NCI-H2196 (cell line): ENCODE results near the gene G6PC1.
"Not testable (repeated sequence)": the region's sequence is repeated elsewhere in the genome, so short reads cannot be mapped to it uniquely, and the experiment has no call there.

Source experiments
- DNase-seq: peaks from one replicate; lab custom pipeline; 2025; ENCODE audit not compliant: unreplicated experiment; lab: John Stamatoyannopoulos, UW

Gene G6PC1

DNA sequence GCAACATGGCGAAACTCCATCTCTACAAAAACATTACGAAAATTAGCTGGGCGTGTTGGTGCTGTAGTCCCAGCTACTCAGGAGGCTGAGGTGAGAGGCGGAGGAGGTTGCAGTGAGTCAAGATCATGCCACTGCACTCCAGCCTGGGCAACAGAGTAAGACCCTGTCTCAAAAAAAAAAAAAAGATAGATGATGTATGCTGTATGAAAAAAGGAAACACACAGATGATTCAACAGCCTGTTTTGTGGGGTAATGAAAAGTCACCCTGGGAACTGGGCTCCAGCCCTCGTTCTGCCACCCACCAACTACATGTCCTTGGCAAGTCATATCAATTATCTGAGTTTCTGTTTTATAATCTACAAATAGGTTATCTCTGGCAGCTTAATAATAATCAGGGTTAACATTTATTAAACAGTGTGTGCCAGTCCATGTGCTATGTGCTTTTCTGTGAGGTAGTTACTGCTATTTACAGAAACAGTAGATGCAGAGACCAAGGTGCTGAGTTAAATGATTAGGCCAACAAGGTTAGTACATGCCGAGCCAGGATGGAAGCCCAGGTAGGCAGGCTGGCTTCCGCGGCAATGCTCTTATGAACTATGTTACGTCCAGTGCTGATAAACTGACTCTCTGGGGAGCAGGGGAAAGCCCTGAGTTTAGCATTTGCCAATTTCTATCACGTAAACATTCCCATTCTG lies 1.1 kb downstream of the G6PC1 start:
- no peak for DNase-seq

DNA sequence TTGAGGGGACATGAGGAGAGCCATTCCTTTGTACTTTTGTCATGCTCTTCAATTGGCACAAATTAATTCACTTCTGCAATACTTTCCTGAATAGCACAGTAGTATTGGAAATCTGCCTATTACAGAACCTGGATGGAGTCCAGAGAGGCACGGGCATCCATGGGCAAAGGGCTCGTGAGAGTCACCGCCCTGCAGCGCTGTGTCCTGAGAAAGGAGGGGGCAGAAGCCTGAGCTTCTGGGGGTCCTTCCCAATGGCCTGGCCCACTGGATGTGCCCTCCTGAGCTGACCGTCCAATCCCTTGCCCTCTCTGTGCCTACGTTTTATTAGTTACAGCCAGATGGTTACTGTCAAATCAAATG lies 3.5 kb downstream of the G6PC1 start:
- no peak for DNase-seq

DNA sequence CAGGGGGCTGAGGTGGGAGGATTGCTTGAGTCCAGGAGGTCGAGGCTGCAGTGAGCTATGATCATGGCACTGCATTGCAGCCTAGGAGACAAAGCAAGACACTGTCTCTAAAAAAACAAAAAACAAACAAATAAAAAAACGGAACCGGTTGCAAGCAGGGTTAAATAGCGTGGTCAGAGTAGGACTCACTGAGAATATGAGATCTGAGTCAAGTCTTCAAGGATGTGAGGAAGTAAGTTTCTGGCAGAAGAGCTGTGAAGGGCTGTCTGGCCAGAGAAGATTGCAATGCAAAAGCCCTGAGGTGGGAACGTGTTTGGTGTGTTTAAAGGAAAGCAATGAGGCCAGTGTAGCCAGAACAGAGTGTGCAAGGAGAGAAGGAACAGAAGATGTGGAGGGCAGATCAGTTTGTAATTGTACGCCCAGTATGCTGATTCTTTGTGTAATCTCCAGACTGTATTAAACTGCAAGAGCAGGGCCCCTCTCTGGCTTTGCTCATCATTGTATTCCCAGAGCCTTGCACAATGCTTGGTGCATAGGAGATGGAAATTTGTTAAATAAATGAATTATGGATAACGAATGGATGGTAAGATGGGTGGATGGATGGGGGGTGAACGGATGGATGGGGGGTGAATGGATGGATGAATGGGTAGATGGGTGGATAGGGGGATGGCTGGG lies 6.3 kb downstream of the G6PC1 start:
- DNase-seq = no peak

DNA sequence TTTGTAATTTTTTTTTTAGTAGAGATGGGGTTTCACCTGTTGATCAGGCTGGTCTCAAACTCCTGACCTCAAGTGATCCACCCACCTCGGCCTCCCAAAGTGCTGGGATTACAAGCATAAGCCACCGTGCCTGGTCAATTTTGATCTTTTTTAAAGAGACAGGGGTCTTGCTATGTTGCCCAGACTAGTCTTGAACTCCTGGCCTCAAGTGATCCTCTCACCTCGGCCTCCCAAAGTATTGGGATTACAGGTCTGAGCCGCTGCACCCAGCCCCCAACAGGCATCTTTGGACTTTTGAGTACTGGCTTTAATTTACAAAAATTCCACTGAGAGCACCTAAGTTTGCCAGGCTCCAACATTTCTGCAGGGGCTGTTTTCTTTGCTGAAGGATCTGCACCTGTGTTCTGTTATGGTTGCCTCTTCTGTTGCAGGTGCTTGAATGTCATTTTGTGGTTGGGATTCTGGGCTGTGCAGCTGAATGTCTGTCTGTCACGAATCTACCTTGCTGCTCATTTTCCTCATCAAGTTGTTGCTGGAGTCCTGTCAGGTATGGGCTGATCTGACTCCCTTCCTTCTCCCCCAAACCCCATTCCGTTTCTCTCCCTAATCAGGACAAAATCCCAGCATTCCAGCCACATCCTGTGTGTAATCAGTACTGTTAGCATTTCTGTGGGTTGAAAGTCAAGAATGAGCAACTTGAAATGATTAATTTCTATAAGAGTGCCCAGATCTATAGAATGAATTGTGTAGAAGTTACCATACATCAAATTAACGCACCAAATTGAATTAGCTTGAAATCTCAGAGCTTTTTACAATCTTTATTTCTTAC lies 8.5 kb downstream of the G6PC1 start:
- DNase-seq = no peak

DNA sequence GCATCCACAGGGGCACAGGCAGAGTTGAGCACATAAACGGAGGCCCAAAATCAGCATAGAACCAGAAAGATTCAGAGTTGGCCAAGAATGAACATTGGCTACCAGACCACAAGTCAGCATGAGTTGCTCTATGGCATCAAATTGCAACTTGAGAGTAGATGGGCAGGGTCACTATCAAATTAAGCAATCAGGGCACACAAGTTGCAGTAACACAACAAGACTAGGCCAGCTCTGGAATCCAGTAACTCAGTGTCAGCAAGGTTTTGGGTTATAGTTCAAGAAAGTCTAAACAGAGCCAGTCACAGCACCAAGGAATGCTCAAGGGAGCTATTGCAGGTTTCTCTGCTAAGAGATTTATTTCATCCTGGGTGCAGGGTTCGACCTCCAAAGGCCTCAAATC lies 12.9 kb downstream of the G6PC1 start:
- no peak for DNase-seq

DNA sequence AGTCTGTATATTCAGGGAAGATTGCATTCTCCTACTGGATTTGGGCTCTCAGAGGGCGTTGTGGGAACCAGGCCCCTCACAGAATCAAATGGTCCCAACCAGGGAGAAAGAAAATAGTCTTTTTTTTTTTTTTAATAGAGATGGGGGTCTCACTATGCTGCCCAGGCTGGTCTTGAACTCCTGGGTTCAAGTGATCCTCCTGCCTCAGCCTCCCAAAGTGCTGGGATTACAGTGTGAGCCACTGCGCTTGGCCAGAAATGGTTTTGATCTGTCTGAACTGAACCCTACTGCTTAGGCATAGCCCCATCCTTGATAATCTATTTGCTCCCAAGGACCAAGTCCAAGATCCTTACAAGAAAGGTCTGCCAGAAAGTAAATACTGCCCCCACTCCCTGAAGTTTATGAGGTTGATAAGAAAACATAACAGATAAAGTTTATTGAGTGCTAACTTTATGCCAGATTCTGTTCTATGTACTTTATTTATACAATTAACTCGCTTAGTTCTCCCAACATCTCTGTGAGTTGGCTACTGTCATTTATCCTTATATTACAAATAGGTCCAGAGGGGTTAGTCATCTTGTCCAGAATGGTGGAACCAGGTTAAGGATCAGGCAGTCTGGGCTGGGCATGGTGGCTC lies 13.5 kb downstream of the G6PC1 start:
- DNase-seq = no peak

DNA sequence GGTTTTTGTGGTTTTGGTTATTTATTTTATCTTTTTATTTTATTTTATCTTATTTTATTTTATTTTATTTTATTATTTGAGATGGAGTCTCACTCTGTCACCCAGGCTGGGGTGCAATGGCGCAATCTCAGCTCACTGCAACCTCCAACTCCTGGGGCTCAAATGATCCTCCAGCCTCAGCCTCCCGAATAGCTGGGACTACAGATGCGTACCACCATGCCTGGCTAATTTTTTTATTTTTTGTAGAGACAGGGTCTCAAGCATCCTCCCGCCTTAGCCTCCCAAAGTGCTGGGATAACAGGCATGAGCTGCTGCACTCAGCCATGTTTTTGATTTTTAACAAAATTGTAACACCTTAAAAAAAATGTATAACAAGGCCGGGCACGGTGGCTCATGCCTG lies 14.7 kb downstream of the G6PC1 start:
- DNase-seq = not testable (repeated sequence)

DNA sequence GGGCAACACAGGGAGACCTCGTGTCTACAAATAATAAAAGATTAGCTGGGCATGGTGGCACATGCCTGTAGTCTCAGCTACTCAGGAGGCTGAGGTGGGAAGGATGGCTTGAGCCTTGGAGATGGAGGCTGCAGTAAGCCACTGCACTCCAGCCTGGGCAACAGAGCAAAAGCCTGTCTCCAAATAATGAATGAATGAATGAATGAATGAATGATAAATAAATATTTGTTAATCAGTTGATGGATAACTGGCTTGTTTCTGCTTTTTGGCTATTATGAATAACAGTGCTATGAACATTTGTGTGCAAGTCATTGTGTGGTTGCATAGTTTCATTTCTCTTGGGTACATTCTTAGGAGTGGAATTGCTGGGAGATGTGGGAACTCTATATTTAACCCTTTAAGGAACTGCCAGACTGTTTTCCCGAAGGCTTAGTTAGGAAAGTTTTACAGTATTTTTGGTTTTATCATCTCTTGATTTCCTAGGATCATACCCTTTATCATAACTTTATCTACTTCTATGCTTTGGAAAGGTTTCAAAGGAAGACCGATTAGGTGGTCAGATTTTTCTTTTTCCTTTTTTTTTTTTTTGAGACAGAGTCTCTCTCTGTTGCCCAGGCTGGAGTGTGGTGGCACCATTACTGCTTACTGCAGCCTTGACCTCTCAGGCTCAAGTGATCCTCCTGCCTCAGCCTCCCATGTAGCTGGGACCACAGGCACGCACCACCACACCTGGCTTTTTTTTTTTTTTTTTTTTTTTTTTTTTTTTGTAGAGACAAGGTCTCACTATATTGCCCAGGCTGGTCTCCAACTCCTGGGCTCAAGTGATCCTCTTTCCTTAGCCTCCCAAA lies 16.0 kb downstream of the G6PC1 start:
- DNase-seq = not testable (repeated sequence)

DNA sequence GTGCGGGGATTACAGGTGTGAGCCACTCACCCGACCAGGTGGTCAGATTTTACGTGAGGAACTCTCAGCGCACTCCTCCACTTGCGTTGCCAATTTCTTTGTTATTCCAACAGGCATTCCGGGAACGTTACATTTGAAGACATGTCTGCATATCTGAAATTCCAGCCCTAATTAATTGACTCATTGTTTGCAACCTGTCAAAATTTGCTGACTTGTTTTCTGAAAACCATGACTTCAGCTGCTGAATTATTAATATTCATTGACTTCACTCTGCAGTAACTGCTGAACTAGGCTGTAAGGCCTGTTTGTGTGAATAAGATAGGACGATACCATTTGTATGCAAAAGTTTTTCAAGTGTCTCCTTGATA lies 16.6 kb downstream of the G6PC1 start:
- DNase-seq = no peak

DNA sequence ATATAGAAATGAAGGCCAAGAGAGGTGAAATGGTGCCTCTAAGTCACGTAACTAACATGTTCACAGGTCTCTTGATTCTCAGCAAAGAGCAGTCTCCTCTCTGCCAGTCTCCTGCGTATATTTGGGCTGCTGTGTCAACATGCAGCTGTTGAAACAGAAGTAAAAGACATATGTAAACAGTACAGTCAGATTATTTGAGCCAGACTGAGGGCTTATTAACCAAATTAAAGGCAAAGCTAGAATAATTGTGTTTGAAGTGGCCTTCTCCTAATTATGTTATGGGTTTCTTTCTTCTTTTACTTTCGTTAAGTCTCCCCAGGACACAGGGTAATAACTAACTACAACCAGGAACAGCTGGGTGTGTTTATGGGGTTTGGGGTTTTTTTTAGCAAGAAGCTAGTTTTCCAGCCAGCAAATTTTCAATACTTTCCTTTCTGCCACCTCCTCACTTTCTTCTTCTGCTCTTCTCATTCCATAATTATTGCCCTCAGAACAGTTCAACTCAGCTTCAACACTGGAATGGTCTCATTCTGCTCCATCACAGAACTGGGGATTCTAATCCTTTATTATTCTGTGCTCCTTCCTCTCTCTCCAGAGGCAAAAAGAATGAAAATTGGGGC lies 18.4 kb downstream of the G6PC1 start:
- DNase-seq = peak; percentile 24

DNA sequence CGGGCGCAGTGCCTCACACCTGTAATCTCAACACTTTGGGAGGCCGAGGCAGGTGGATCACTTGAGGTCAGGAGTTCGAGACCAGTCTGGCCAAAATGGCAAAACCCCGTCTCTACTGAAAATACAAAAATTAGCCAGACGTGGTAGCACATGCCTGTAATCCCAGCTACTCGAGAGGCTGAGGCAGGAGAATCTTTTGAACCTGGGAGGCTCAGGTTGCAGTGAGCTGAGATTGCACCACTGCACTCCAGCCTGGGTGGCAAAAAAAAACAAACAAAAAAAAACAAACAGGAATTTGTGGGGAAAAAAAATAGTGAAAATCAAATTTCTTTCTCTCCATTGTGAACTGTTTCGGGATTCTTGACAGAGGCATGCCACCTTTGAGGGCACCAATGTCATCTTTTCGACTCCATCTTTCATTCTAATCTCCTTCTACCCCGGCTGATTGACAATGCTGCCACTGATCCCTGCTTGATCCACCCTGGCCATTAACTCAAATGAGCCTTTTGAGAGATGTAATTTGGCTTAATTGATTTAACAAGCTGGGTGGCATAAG lies 19.0 kb downstream of the G6PC1 start:
- DNase-seq = not testable (repeated sequence)

DNA sequence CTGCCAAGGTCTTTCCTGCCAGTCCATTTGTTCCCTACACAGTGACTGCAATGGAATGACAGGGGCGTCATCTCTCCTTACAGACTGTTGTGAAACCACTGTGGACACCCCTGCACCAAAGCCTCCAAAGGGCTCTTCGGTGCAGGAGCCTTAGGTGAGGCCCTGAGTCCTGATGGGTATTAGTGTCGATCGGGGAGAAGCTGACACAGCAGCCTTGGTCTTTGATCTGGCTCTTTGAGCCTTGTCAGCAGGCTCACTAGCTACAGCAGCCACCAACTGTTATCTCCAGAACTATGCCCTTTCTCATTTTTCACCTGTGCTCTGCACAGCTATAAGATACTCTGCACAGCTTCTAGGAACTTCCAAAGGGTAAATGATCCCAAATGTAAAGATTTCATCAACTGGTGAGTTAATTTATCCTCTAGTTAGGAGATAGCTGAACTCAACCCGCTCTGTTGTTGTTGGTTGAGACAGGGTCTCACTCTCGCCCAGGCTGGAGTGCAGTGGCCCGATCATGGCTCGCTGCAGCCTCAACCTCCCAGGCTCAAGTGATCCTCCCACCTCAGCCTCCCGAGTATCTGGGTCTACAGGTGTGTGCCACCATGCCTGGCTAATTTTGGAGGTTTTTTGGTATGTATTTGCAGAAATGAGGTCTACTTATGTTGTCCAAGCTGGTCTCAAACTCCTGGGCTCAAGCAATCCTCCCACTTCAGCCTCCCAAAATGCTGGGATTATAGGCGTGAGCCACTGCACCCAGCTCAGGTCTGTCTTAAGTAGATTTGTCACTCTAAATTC lies 19.7 kb downstream of the G6PC1 start:
- no peak for DNase-seq

DNA sequence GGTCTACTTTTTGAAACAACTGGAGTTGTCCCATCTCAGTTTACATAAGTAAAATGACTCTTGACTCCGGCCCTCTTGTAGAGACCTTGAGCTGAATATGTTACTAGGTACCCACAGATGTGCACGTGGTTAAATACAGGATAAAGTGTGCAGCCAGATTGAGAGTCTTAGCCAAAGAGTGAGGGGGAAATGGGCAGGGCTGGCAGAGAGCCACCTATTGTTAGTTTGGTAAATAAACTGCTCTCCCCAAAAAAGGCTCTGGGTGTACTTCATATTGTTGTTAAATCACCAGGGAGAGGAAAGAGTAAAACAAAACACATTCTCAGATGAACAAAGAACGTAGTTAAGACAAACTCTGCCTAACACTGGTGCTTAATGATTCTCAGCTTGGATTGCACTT lies 20.3 kb downstream of the G6PC1 start:
- no peak for DNase-seq

DNA sequence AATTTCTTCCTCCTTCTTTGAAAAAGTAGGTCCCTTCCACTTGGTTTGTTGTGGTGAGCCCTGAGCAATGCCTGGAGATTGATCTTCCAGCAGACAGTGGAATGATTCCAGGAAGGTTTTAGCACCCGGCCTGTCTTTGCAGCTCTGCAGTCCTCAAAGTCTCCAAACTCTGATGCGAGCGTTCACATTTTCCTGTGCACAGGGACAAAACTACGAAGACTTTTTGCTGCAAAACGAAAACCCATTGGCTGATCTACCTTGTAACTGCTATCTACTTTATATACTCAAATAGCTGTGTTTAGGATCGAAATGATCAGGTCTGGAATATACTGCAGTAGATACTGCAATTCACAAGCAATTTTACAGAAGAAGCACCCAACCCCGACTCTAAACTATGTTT lies 21.7 kb downstream of the G6PC1 start:
- no peak for DNase-seq

DNA sequence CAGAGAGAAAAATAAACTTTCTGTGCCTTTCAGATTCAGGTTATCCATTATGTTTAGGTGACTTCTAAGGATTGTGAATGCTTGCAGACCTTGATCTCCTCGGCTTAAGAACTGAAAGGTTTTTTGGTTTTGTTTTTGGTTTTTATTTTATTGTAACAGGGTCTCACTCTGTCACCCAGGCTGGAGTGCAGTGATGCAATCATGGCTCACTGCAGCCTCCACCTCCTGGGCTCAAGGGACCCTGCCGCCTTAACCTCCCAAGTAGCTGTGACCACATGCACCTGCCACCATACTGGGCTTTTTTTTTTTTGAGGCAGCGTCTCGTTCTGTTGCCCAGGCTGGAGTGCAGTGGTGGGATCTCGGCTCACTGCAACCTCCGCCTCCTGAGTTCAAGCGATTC lies 22.9 kb downstream of the G6PC1 start:
- DNase-seq = not testable (repeated sequence)

DNA sequence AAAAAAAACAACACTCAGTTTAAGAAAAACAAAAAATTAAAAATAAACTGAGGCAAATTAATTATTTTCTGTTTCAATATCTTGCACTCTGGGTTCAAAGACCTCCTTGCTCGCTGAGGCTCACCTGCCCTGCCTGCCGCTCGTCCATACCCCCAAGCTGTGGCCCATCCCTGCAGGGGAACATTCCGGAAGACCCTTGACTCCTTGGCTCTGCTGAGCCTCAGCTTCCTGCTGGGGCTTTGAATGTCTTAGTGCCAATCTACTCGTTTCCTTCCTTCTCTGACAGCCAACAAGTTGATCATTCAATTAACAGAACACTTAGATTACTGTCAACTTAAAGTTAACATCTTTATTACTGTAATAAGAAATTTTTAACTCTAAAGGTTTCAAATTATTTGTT lies 24.3 kb downstream of the G6PC1 start:
- no peak for DNase-seq

DNA sequence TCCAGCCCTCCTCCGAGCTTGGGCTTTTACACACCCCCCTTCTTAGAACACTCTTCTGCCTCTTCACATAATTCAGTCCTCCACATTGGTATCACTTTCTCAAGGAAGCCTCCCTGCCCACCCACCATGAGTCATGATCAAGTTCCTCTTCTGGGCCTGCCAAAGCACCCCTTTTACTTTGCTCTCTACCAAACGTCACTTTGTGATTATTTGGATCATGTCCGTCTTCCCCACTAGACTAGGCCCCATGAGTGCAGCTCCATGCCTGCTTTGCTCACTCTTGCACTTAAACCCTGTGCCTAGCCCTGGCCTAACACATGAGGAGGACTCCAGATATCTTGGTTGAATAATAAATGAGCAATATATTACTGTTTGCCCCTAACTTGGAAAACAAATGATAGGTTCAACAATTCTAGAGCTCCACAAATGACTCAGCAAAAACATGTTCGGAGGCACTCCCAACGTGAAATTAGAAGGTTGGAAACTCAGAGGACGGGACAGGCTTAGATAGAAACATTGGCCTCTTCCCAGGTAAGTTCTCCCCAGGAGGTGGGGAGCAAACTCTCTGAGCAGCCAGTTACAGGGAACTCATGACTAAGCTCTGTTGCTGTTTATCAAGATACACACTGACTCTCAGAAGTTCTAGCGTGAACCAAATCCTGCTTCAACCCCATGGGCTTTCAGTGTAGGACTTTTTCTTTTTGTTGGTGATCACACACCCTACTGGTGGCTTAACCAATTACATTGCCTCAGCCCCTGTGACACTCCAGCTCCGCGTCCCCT lies 28.3 kb downstream of the G6PC1 start:
- peak; percentile 3 for DNase-seq

DNA sequence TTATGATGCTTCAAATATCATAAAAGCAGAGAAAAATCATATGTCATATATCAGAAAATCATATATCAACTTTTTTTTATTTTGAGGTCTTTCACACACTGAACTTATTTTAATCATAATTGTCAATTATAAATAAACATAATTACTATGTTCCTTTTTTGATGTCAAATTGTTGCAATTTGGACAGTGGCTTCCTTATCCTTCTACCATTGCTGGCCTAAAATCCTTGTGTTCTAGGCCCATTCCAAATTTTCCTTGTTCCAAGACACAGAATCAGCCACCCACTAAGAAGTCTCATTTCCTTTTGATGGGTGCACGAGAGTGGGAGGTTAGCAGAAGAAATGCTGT lies 28.9 kb downstream of the G6PC1 start:
- no peak for DNase-seq
